NCI-H2196 treated with DMSO at 0.1 percent for 48 hours (cell line): ENCODE data around the gene ENTHD1.
"Not testable (repeated sequence)": the region's sequence is repeated elsewhere in the genome, so short reads cannot be mapped to it uniquely, and the experiment has no call there.

ENCODE experiments used
- DNase-seq: peaks from one replicate; lab custom pipeline; 2025; ENCODE audit not compliant: unreplicated experiment; lab: John Stamatoyannopoulos, UW

ENTHD1 gene

GRCh38 chr22:39900306-39901227 is 7.0 kb upstream of the ENTHD1 start, which contains the start of gene GRAP2:
TSS of gene GRAP2 (plus strand) at chr22:39901084. CDS start at chr22:39947107, 46,023 bp downstream.
- DNase-seq = no peak

- no peak for DNase-seq
Observed at GRCh38 chr22:39898997-39899396, 5.4 kb upstream of the ENTHD1 start.

- DNase-seq = no peak
Observed at GRCh38 chr22:39897841-39898240, 4.3 kb upstream of the ENTHD1 start.

GRCh38 chr22:39896313-39896996 is 2.9 kb upstream of the ENTHD1 start:
- DNase-seq = no peak

GRCh38 chr22:39895682-39896081 is 2.1 kb upstream of the ENTHD1 start:
- no peak for DNase-seq

- no peak for DNase-seq
Observed at GRCh38 chr22:39894554-39895092, 1.1 kb upstream of the ENTHD1 start.

GRCh38 chr22:39889924-39890323 is 3.6 kb downstream of the ENTHD1 start:
- not testable (repeated sequence) for DNase-seq

- DNase-seq = no peak
Observed at GRCh38 chr22:39883057-39883456, 10.5 kb downstream of the ENTHD1 start.

- DNase-seq = no peak
Observed at GRCh38 chr22:39880722-39881121, 12.8 kb downstream of the ENTHD1 start.

- no peak for DNase-seq
Observed at GRCh38 chr22:39877079-39877845, 16.3 kb downstream of the ENTHD1 start.

GRCh38 chr22:39875176-39875885 is 18.2 kb downstream of the ENTHD1 start:
- DNase-seq = not testable (repeated sequence)

GRCh38 chr22:39873965-39874364 is 19.6 kb downstream of the ENTHD1 start:
- no peak for DNase-seq

- no peak for DNase-seq
Observed at GRCh38 chr22:39872548-39872947, 21.0 kb downstream of the ENTHD1 start.

GRCh38 chr22:39871008-39871798 is 22.4 kb downstream of the ENTHD1 start:
- DNase-seq = no peak

- DNase-seq = not testable (repeated sequence)
Observed at GRCh38 chr22:39869797-39870196, 23.8 kb downstream of the ENTHD1 start.

- no peak for DNase-seq
Observed at GRCh38 chr22:39868741-39869140, 24.8 kb downstream of the ENTHD1 start.

GRCh38 chr22:39859903-39860588 is 33.5 kb downstream of the ENTHD1 start:
- no peak for DNase-seq

GRCh38 chr22:39856588-39856987 is 37.0 kb downstream of the ENTHD1 start:
- DNase-seq = no peak

GRCh38 chr22:39852799-39853198 is 40.8 kb downstream of the ENTHD1 start:
- DNase-seq = no peak
